K562 (cell line): ENCODE measurements around the gene ADGRD1. TPM values are rescaled to one million over a fixed set of nuclear protein-coding genes. Genes with fewer than 3 reads are reported as not detected.
A peak's percentile ranks its signal among the peaks of the same experiment; 100 is the strongest.

Experiments used
- ATAC-seq: fragments of 200-7000 bp; cut with Tn5 transposase; 3 replicates; pipeline ENCODE4 v1.9.1; 2020; ENCODE audit warnings: moderate library complexity
- BruUV-seq: library from RNA; stranded (reverse); fragments of 400-500 nt; replicated peaks from 2 replicates; lab custom pipeline; 2021; lab: Mats Ljungman, UMichigan
- CTCF ChIA-PET: fragments of 300-600 bp; formaldehyde crosslinking; extraction: SDS; loops from one replicate; lab custom pipeline; 2021; ENCODE audit warnings: low intra/inter-chr PET ratio; lab: Yijun Ruan, JAX
- POLR2A ChIA-PET: fragments of 300-600, 350-650 bp; sonication (Branson Sonifier 250); formaldehyde crosslinking; extraction: SDS; loops from one replicate; lab custom pipeline; 2021; ENCODE audit warnings: antibody characterized with exemption, inconsistent platforms; lab: Yijun Ruan, JAX
- DNase-seq, 4 experiments: peaks; one replicate each; pipeline versions ENCODE4 v3.0.0 to v3.0.0-alpha.2; 2011 to 2018; ENCODE audit warnings: low spot score in 3 of 4, mixed read lengths in 3 of 4; ENCODE audit errors: extremely low read depth in 1 of 4
- FAIRE-seq: peaks from 2 replicates; lab custom pipeline; 2011; peaks lifted over from hg19 to GRCh38; lab: Jason Lieb, UNC
- H2AFZ ChIP-seq: 2 replicates; pipeline ENCODE4 v1.6.0; 2011; ENCODE audit warnings: low read depth, low read length, control low read depth, inconsistent platforms
- H3K27ac ChIP-seq: fragments of 200-600 bp; 3 replicates; pipeline ENCODE4 v1.8.0; 2011; ENCODE audit warnings: low read depth, mild to moderate bottlenecking, control low read depth, inconsistent platforms, low read length, moderate library complexity, mixed read lengths; ENCODE audit errors: extremely low read depth
- H3K27me3 ChIP-seq, 2 experiments: fragments of 300-600 bp in 1 of 2; 2 replicates in 1 of 2; 3 replicates in 1 of 2; pipeline versions ENCODE4 v1.6.0 to v1.8.0; 2011; ENCODE audit warnings: inconsistent platforms in 2 of 2, low read length in 2 of 2, mild to moderate bottlenecking in 1 of 2, mixed read lengths in 1 of 2, moderate library complexity in 1 of 2; ENCODE audit not compliant: control insufficient read depth in 2 of 2, insufficient read depth in 2 of 2
- H3K36me3 ChIP-seq: fragments of 300-600 bp; 3 replicates; pipeline ENCODE4 v1.8.0; 2011; ENCODE audit warnings: mild to moderate bottlenecking, low read length, inconsistent platforms; ENCODE audit not compliant: control insufficient read depth, insufficient read depth
- H3K4me1 ChIP-seq, 2 experiments: fragments of 200-600 bp in 1 of 2; replicated peaks in 1 of 2; 2 replicates in 1 of 2; 3 replicates in 1 of 2; pipeline versions ENCODE4 v1.5.1 to v1.8.0; 2011; ENCODE audit warnings: inconsistent platforms in 2 of 2, low read length in 2 of 2, mild to moderate bottlenecking in 1 of 2, mixed read lengths in 1 of 2, moderate library complexity in 1 of 2; ENCODE audit not compliant: control insufficient read depth in 2 of 2, insufficient read depth in 2 of 2
- H3K4me2 ChIP-seq: 2 replicates; pipeline ENCODE4 v1.6.1; 2011; ENCODE audit warnings: low read length, control low read depth, inconsistent platforms, mixed read lengths; ENCODE audit not compliant: insufficient read depth
- H3K4me3 ChIP-seq: fragments of 200-600 bp; sonication (generic), shearing (Covaris generic); 2 replicates; pipeline ENCODE4 v1.5.1; 2016; ENCODE audit warnings: control low read depth, inconsistent platforms
- H3K79me2 ChIP-seq: fragments of 200-600 bp; 3 replicates; pipeline ENCODE4 v1.8.0; 2011; ENCODE audit warnings: low read length, inconsistent platforms; ENCODE audit not compliant: control insufficient read depth, insufficient read depth
- H3K9ac ChIP-seq, 2 experiments: 2 replicates each; pipeline versions ENCODE4 v1.6.0 to v1.6.1; 2011; ENCODE audit warnings: low read depth in 2 of 2, low read length in 2 of 2, control low read depth in 1 of 2, inconsistent platforms in 1 of 2, mild to moderate bottlenecking in 1 of 2, mixed read lengths in 1 of 2; ENCODE audit not compliant: insufficient read depth in 1 of 2
- H3K9me1 ChIP-seq: one replicate; pipeline ENCODE4 v1.6.0; 2011; ENCODE audit warnings: inconsistent platforms, mild to moderate bottlenecking, low read length, moderate library complexity; ENCODE audit not compliant: control insufficient read depth, insufficient read depth
- H3K9me3 ChIP-seq: replicated peaks from 2 replicates; pipeline ENCODE4 v1.5.1; 2011; ENCODE audit warnings: low read depth, low read length, inconsistent platforms; ENCODE audit not compliant: control insufficient read depth, insufficient read depth
- H4K20me1 ChIP-seq: replicated peaks from 2 replicates; pipeline ENCODE4 v1.6.1; 2011; ENCODE audit warnings: low read length, inconsistent platforms, mixed read lengths; ENCODE audit not compliant: control insufficient read depth, insufficient read depth
- BCOR ChIP-seq: fragments of 450-650 bp; IDR thresholded peaks from 2 replicates; pipeline ENCODE4 v1.6.1; 2016
- FOXA3 ChIP-seq, 2 experiments: fragments of 450-650 bp in 1 of 2; sonication (generic) in 1 of 2; formaldehyde crosslinking; IDR thresholded peaks in 1 of 2; conservative IDR thresholded peaks in 1 of 2; 2 replicates each; pipeline versions ENCODE4 v1.4.0 to v1.8.0; 2020 to 2022; ENCODE audit warnings: mild to moderate bottlenecking in 2 of 2, missing genetic modification reagents in 1 of 2
- SAP30 ChIP-seq: fragments of 200-600 bp; sonication (generic); IDR thresholded peaks from 2 replicates; pipeline ENCODE4 v1.6.1; 2012; ENCODE audit warnings: borderline replicate concordance, low read depth, mild to moderate bottlenecking, moderate library complexity, low read length, control low read depth, inconsistent platforms; ENCODE audit not compliant: insufficient read depth, poor library complexity, severe bottlenecking
- WGBS: fragments of 100-300 bp; shearing (Covaris generic); methylation state at CpG from one replicate; pipeline ENCODE4 v1.1.6; 2016; ENCODE audit warnings: low coverage, mixed read lengths; ENCODE audit not compliant: insufficient coverage; ENCODE audit errors: missing lambda C conversion rate; 5-methylcytosine and 5-hydroxymethylcytosine counted together
- in situ Hi-C: fragments of 300-500 bp; cut with MboI; formaldehyde crosslinking; loops from 4 replicates; pipeline ENCODE4 v1.15.0; 2018; ENCODE audit warnings: inconsistent platforms, mixed read lengths
- intact Hi-C: fragments of 100-400 bp; cut with micrococcal nuclease; formaldehyde crosslinking; loops from 2 replicates; pipeline ENCODE4 v1.14.2; 2022
- polyA plus RNA-seq, 8 experiments: library from polyadenylated mRNA; depleted of rRNA in 4 of 8; stranded (reverse) in 5 of 8; unstranded in 3 of 8; fragments of >200 nt; fragmentation: Nextera tagmentation in 2 of 8; fragmentation: Illumina TruSeq in 1 of 8; extraction: Ambion mirVana in 2 of 8; extraction: Trizol in 1 of 8; gene quantifications; 2 replicates each; pipeline versions ENCODE4 v1.2.1 to v1.2.3, GENCODE V29; 2011 to 2014; ENCODE audit warnings: inconsistent platforms in 1 of 8, missing spikeins in 1 of 8
- total RNA-seq, 7 experiments: library from RNA; depleted of rRNA in 6 of 7; stranded (reverse); fragments of >200 nt in 6 of 7; fragmentation: Illumina TruSeq in 2 of 7; extraction: Trizol in 2 of 7; gene quantifications; 2 replicates each; pipeline versions ENCODE4 v1.2.1 to v1.2.3, GENCODE V29; 2011 to 2021; ENCODE audit warnings: low replicate concordance in 1 of 7

ADGRD1 gene
- total and polyA plus RNA-seq, 9 of the 15 experiments (the other 6 are each of a cell fraction or from before 2014, with no cell fraction given) = 1.7 to 11.7 (median 3.3) TPM

GRCh38 chr12:131053567-131053966 is 99.9 kb downstream of the ADGRD1 start:
- ATAC-seq (no peak), DNase-seq (no peak), FAIRE-seq (no peak)
- H3K27ac ChIP-seq = no peak overlapping the region
- no TSS peak for BruUV-seq
- whole genome bisulfite sequencing = 12% methylated on average over 6 of the region's 6 CpGs
- no peak overlapping the region for H3K9ac ChIP-seq
- H4K20me1 ChIP-seq = peaks cover 23% of the 10 kb centered on the region
- peaks cover 39 to 83% of the 10 kb centered on the region in 2 experiments for H3K27me3 ChIP-seq
- ChIA-PET CTCF (no interaction called here), POLR2A (no interaction called here)
- intact Hi-C loops (no loop called here), in situ Hi-C loops (no loop called here)
- no peaks in the 10 kb centered on the region for H3K36me3 ChIP-seq
- H3K4me2 ChIP-seq = no peak overlapping the region
- no peak overlapping the region for H3K4me3 ChIP-seq
- H3K4me1 ChIP-seq = peaks cover 0 to 10% of the 10 kb centered on the region in 2 experiments; a peak in 2 of 5 replicates
- no peaks in the 10 kb centered on the region for H3K9me3 ChIP-seq
- no peaks in the 10 kb centered on the region for H3K9me1 ChIP-seq
- TF ChIP-seq FOXA3 (CRISPR knock-in tag; conservative IDR thresholded peaks at IDR 0.05 in 1 of 2, IDR thresholded peaks at IDR 0.05 in 1 of 2) (peak; percentile 53 to 60; a peak in 3 of 4 replicates), SAP30 (no peak)
- H3K79me2 ChIP-seq = no peaks in the 10 kb centered on the region
- no peak overlapping the region for H2AFZ ChIP-seq

- FAIRE-seq (no peak), DNase-seq (no peak), ATAC-seq (no peak)
- CTCF ChIA-PET = no interaction called here
- H3K4me2 ChIP-seq = no peak overlapping the region
- H4K20me1 ChIP-seq = peaks cover 23% of the 10 kb centered on the region
- no peak overlapping the region for H2AFZ ChIP-seq
- no peaks in the 10 kb centered on the region for H3K9me1 ChIP-seq
- H3K36me3 ChIP-seq = no peaks in the 10 kb centered on the region
- H3K4me3 ChIP-seq = no peak overlapping the region
- 0 out of 4 replicates have a peak overlapping the region, but pooled peaks of 1 of the 2 experiments have one; percentile 20 for H3K9ac ChIP-seq
- no peaks in the 10 kb centered on the region for H3K79me2 ChIP-seq
- H3K4me1 ChIP-seq = peaks cover 0 to 3% of the 10 kb centered on the region in 2 experiments; a peak in 2 of 5 replicates
- no peak for TF ChIP-seq BCOR
- H3K9me3 ChIP-seq = no peaks in the 10 kb centered on the region
- intact Hi-C loops (no loop called here), in situ Hi-C loops (no loop called here)
- no TSS peak for BruUV-seq
- H3K27me3 ChIP-seq = peaks cover 37 to 73% of the 10 kb centered on the region in 2 experiments
- H3K27ac ChIP-seq = no peak overlapping the region
- POLR2A ChIA-PET = no interaction called here
- WGBS = 14% methylated on average over 18 of the region's 19 CpGs
Measured at GRCh38 chr12:131054345-131055092, 100.8 kb downstream of the ADGRD1 start.
